ENCODE results near the gene EIF4G3. TPM values are rescaled to one million over a fixed set of nuclear protein-coding genes. Genes with fewer than 3 reads are reported as not detected.
"Not testable (repeated sequence)": the region's sequence is repeated elsewhere in the genome, so short reads cannot be mapped to it uniquely, and the experiment has no call there.

Gene EIF4G3
- total RNA-seq, 1 donor from 2014 or later, result 81.3 TPM

DNA sequence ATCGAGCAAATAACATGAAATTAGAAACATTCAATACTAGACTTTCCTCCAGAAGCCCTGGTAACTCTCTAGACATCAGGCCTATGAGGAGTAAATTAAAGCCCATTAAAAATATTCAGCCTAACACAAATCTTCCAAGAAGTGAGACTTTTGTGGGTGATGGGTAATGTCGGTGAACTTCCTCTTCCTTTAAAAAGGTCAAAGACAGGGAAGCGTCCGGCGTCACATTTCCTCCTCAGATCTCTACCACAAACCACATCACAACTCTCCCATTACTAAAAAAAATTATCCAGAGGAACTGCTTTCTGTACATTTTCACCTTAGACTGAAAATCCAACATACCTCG lies 1.4 kb downstream of the EIF4G3 start:
- Mint-ChIP-seq H3K36me3 (ENCODE audit: low read depth) (peaks cover 22% of the 10 kb centered on the region), H3K27me3 (no peaks in the 10 kb centered on the region), H3K27ac (peak overlapping the region; percentile 92), H3K4me1 (peaks cover 32% of the 10 kb centered on the region), H3K9me3 (no peaks in the 10 kb centered on the region), H3K4me3 (peak overlapping the region; percentile 91)
- DNase-seq (no peak), ATAC-seq (ENCODE audit: low read depth) (no peak)
- intact Hi-C loops (cut with micrococcal nuclease), result loop anchor here (1.0 to 5.0 kb wide), 3 partner anchors 10 to 153 kb away; partner anchors contain the start of gene ECE1
- TF ChIP-seq, protein P1, sequence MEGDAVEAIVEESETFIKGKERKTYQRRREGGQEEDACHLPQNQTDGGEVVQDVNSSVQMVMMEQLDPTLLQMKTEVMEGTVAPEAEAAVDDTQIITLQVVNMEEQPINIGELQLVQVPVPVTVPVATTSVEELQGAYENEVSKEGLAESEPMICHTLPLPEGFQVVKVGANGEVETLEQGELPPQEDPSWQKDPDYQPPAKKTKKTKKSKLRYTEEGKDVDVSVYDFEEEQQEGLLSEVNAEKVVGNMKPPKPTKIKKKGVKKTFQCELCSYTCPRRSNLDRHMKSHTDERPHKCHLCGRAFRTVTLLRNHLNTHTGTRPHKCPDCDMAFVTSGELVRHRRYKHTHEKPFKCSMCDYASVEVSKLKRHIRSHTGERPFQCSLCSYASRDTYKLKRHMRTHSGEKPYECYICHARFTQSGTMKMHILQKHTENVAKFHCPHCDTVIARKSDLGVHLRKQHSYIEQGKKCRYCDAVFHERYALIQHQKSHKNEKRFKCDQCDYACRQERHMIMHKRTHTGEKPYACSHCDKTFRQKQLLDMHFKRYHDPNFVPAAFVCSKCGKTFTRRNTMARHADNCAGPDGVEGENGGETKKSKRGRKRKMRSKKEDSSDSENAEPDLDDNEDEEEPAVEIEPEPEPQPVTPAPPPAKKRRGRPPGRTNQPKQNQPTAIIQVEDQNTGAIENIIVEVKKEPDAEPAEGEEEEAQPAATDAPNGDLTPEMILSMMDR (IDR thresholded peaks at IDR 0.05), result no peak
- ChIA-PET CTCF (interaction anchor here (1.1 kb wide), 1 partner anchor 20 kb away, joined by 5 read pairs; no protein-coding TSS in a partner anchor), POLR2A (interaction anchor here (0.5 to 1.1 kb wide), 6 partner anchors 9 to 479 kb away, joined by 3 to 6 read pairs (median 3); partner anchors contain the start of gene HP1BP3)

DNA sequence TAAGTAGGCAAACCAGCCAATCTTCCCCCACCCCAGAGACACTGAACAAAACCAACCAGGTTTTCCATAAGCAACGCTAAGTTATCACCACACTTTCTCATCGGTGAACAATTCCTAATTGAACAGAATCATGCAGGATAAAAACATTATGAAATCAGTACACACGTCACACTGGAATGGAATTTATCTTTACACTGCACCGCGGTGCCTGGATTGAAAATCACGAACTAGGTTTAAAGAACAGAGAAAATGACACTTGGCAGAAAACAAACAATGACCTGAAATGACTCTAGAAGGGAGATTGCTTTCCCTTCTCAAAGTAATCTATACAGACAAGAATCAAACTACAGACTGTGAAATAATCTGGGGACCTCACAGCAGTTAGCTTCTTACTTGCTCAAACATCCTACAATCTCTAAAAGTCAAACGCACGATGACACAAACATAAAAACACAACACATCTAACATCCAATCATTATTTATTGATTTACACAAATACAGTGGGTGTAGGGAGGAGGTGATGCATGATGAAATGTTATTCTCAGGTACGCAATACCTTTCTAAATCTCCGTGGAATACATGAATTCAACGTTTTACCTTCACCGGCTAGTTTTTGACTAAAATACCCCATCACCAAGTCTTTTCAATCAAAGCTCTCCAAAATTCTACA lies 1.9 kb downstream of the EIF4G3 start:
- intact Hi-C loops (cut with micrococcal nuclease), result loop anchor here (1.0 to 5.0 kb wide), 3 partner anchors 9 to 152 kb away; partner anchors contain the start of gene ECE1
- ATAC-seq (ENCODE audit: low read depth) (no peak), DNase-seq (no peak)
- POLR2A ChIA-PET, result interaction anchor here (1.1 kb wide), 1 partner anchor 478 kb away, joined by 5 read pairs; no protein-coding TSS in a partner anchor
- Mint-ChIP-seq H3K36me3 (ENCODE audit: low read depth) (peaks cover 24% of the 10 kb centered on the region), H3K9me3 (no peaks in the 10 kb centered on the region), H3K4me3 (peak overlapping the region; percentile 91), H3K4me1 (peaks cover 32% of the 10 kb centered on the region), H3K27ac (peak overlapping the region; percentile 92), H3K27me3 (no peaks in the 10 kb centered on the region)
- TF ChIP-seq, protein P1 (IDR thresholded peaks at IDR 0.05), result no peak
- CTCF ChIA-PET, result interaction anchor here (1.1 kb wide), 1 partner anchor 21 kb away, joined by 5 read pairs; no protein-coding TSS in a partner anchor

DNA sequence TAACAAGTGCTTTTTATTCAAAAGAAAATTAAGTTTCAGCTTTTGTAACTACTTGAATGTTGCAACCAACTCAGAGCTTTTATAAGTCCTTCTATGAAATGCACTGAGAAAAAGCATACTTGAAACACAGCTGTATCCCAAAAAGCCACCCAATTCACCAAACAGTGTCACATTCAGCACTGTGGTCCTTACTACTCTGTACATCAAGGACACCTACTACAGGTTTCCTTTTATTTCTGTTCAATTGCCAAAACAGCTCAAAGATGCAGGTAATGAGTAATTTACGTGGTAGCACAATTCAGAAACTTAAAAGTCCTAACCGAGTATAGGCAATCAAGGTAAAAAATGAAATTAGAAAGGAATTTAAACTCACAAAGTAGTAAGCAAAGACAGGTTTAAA lies 2.5 kb downstream of the EIF4G3 start:
- Mint-ChIP-seq H3K9me3 (no peaks in the 10 kb centered on the region), H3K27me3 (no peaks in the 10 kb centered on the region), H3K36me3 (ENCODE audit: low read depth) (peaks cover 26% of the 10 kb centered on the region), H3K4me1 (peaks cover 32% of the 10 kb centered on the region), H3K4me3 (peak overlapping the region; percentile 91), H3K27ac (peak overlapping the region; percentile 92)
- no peak for DNase-seq
- CTCF ChIA-PET, result interaction anchor here (1.1 kb wide), 1 partner anchor 21 kb away, joined by 5 read pairs; no protein-coding TSS in a partner anchor
- TF ChIP-seq, protein P1 (IDR thresholded peaks at IDR 0.05), result no peak
- intact Hi-C loops (cut with micrococcal nuclease), result no loop called here
- POLR2A ChIA-PET, result no interaction called here
- ATAC-seq (ENCODE audit: low read depth), result no peak

DNA sequence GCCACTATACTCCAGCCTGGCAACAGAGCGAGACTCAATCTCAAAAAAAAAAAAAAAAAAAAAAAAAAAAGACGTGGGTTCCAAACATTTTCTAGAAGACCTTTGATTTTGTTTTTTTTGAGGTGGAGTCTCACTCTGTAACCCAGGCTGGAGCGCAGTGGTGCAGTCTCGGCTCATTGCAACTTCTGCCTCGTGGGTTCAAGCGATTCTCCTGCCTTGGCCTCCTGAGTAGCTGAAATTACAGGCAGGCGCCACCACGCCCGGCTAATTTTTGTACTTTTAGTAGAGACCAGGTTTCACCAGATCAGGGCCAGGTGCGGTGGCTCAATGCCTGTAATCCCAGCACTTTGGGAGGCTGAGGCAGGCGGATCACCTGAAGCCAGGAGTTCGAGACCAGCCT lies 3.6 kb downstream of the EIF4G3 start:
- ATAC-seq (ENCODE audit: low read depth); H3K4me3 Mint-ChIP-seq; H3K9me3 Mint-ChIP-seq; CTCF ChIA-PET; H3K27me3 Mint-ChIP-seq; H3K27ac Mint-ChIP-seq; DNase-seq; intact Hi-C loops (cut with micrococcal nuclease): not testable (repeated sequence)
- POLR2A ChIA-PET, result interaction anchor here (0.8 kb wide), 1 partner anchor 387 kb away, joined by 3 read pairs; the partner anchor contains the start of gene HP1BP3
- H3K36me3 Mint-ChIP-seq (ENCODE audit: low read depth), result peaks cover 33% of the 10 kb centered on the region
- H3K4me1 Mint-ChIP-seq, result peaks cover 32% of the 10 kb centered on the region

DNA sequence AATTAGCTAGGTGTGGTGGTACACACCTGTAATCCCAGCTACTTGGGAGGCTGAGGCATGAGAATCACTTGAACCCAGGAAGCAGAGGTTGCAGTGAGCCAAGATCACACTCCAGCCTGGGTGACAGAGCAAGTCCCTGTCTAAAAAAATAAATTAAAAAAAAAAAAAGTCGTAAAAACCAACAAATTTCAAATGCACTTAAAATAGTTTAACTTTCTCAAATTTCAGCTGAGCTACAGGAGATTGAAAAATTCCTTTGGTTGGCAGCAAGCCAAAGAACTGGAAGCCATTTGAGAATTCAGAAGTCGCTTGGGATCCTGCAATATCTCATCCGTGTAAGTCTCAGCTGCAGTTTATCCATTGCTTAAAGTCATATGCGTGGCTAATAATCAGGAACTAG lies 5.9 kb downstream of the EIF4G3 start:
- H3K27me3 Mint-ChIP-seq; H3K4me3 Mint-ChIP-seq; H3K9me3 Mint-ChIP-seq; DNase-seq; POLR2A ChIA-PET; intact Hi-C loops (cut with micrococcal nuclease); H3K27ac Mint-ChIP-seq; ATAC-seq (ENCODE audit: low read depth): not testable (repeated sequence)
- H3K36me3 Mint-ChIP-seq (ENCODE audit: low read depth), result peaks cover 35% of the 10 kb centered on the region
- CTCF ChIA-PET, result interaction anchor here (1.5 kb wide), 1 partner anchor 474 kb away, joined by 3 read pairs; no protein-coding TSS in a partner anchor
- peaks cover 31% of the 10 kb centered on the region for H3K4me1 Mint-ChIP-seq

DNA sequence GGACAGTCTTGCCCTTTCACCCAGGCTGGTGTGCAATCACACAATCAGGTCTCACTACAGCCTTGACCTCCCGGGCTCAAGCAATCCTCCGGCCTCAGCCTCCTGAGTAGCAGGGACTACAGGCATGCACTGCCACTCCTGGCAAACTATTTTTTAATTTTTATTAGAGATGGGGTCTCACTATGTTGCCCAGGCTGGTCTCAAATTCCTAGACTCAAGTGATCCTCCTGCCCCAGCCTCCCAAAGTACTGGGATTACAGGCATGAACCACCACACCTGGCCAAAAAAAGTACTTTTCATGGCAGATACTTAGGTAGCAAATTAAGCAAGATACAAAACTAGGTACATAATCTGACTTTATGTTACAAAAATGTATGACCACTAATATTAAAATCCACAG lies 8.3 kb downstream of the EIF4G3 start:
- Mint-ChIP-seq H3K36me3 (ENCODE audit: low read depth) (peaks cover 40% of the 10 kb centered on the region), H3K27ac (no peak overlapping the region), H3K9me3 (no peaks in the 10 kb centered on the region), H3K27me3 (no peaks in the 10 kb centered on the region), H3K4me1 (peaks cover 32% of the 10 kb centered on the region), H3K4me3 (no peak overlapping the region)
- TF ChIP-seq, protein P1 (IDR thresholded peaks at IDR 0.05), result no peak
- ChIA-PET POLR2A (no interaction called here), CTCF (no interaction called here)
- intact Hi-C loops (cut with micrococcal nuclease), result no loop called here
- DNase-seq (no peak), ATAC-seq (ENCODE audit: low read depth) (no peak)
